Right kidney (tissue), 1 donor: ENCODE results near the gene EFHC1.
"Not testable (repeated sequence)": the region's sequence is repeated elsewhere in the genome, so short reads cannot be mapped to it uniquely, and the experiment has no call there.

Source experiments
- DNase-seq: peaks from one replicate; pipeline ENCODE4 v3.0.0-alpha.2; 2016

EFHC1 gene

GRCh38 chr6:52433294-52433693 lies 13.2 kb downstream of the EFHC1 start:
- DNase-seq = not testable (repeated sequence)

GRCh38 chr6:52435345-52435744 lies 15.2 kb downstream of the EFHC1 start:
- no peak for DNase-seq

- DNase-seq = no peak
Observed at GRCh38 chr6:52438926-52439325, 18.8 kb downstream of the EFHC1 start.

- DNase-seq = no peak
Observed at GRCh38 chr6:52454556-52454955, 34.4 kb downstream of the EFHC1 start.

- DNase-seq = no peak
Observed at GRCh38 chr6:52457096-52457495, 37.0 kb downstream of the EFHC1 start.

GRCh38 chr6:52461194-52461593 lies 41.1 kb downstream of the EFHC1 start:
- DNase-seq = not testable (repeated sequence)

- no peak for DNase-seq
Observed at GRCh38 chr6:52474173-52474572, 54.0 kb downstream of the EFHC1 start.

- no peak for DNase-seq
Observed at GRCh38 chr6:52475307-52475706, 55.2 kb downstream of the EFHC1 start.

- DNase-seq = no peak
Observed at GRCh38 chr6:52482903-52483670, 62.9 kb downstream of the EFHC1 start.

GRCh38 chr6:52483671-52484003 lies 63.5 kb downstream of the EFHC1 start:
- no peak for DNase-seq

GRCh38 chr6:52489881-52490280 lies 69.7 kb downstream of the EFHC1 start:
- DNase-seq = no peak

GRCh38 chr6:52491203-52492069 lies 71.3 kb downstream of the EFHC1 start:
- DNase-seq = no peak

GRCh38 chr6:52493669-52494068 lies 73.5 kb downstream of the EFHC1 start:
- DNase-seq = no peak

GRCh38 chr6:52494298-52495072 lies 74.3 kb downstream of the EFHC1 start:
- no peak for DNase-seq

GRCh38 chr6:52495922-52496321 lies 75.8 kb downstream of the EFHC1 start:
- no peak for DNase-seq

- no peak for DNase-seq
Observed at GRCh38 chr6:52496631-52497030, 76.5 kb downstream of the EFHC1 start.

- DNase-seq = no peak
Observed at GRCh38 chr6:52497652-52498408, 77.7 kb downstream of the EFHC1 start.

- DNase-seq = no peak
Observed at GRCh38 chr6:52498538-52499017, 78.4 kb downstream of the EFHC1 start.

- DNase-seq = no peak
Observed at GRCh38 chr6:52499026-52499425, 78.9 kb downstream of the EFHC1 start.

GRCh38 chr6:52499681-52500236 lies 79.6 kb downstream of the EFHC1 start:
- no peak for DNase-seq

- DNase-seq = no peak
Observed at GRCh38 chr6:52500238-52501129, 80.3 kb downstream of the EFHC1 start.
